HuH-7.5 (cell line): ENCODE measurements around the gene TMEM88.
"Not testable (repeated sequence)": the region's sequence is repeated elsewhere in the genome, so short reads cannot be mapped to it uniquely, and the experiment has no call there.

Source experiments
- DNase-seq: peaks from one replicate; pipeline ENCODE4 v3.0.0; 2011; ENCODE audit warnings: low spot score

The TMEM88 gene

DNA sequence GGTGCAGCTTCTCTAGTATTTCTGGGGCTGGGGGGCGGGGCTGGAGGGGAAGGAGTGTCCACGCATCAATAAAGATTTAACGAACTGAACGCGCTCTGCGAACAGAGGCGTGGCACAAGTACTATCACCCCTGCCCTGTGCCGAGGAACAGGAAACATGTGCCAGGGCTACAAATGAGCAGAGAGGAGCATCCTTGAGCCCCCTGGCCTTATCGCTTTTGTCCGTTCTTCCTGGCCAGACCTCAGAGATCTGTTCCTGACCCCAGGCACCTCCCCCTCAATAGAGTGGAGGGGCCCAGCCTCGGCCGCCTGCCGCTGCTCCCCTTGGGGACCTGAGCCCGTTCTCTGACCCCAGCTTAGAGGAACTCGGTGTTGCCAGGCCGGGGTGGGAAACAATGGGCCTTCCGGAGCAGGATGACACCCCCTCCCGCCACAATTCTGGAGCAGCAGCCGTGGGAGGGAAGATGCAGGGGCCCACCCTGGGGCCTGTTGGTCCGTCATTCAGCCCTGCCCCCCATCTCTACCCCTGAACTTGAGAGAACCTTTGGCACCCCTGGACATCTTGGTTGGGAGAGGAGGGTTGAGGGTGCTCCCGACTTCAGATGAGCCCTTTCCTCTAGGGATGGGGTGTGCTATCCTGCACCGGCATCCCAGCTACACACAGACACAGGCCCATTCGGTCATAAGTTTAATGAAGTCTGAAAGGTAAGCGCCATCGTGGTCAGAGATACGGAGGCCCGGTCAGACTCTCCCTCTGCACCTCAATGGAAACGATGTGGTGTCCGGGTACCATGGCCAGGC, 1.3 kb downstream of the TMEM88 start:
- no peak for DNase-seq

DNA sequence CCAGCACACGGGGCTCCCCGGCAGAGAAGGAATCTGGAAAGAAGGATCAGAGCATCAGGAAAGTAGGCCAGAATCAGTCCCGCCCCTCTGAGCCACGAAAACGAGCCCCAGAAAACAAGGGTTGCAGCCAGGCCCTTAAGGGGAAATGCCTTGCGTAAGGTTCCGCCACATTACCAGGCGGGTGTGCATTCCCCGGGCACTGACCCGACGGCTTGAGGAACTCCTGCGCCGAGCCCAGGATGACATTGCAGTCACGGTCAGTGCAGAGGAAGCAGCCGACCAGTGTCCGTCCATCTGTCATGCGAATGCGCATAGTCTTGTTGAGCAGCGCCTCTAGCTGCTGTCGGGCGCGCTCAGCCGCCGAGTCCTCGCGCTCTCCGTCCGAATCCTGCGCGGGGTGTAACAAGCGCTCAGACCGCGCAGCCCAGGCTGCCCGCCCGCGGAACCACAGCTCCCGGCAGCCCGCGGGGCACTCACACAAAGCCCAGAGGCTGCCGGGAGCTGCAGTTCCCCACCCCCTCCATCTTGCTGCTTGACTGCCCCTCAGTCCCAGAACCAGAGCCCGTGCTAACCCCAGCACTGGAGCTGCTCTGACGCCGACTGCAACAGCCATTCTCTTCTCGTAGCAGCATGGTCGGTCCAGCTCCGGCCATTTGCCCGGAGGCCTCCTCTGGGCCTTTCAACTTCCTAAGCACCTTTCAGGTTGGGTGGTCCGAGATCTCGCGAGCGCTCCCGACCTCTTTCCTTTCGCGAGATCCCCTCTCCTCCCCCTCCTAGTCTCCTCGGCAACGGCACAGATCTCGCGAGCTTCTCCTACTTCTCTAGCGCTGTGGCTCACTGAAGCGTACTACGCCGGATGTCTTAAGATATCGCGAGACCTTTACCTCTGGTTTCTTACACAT, 2.2 kb downstream of the TMEM88 start, which contains the start of gene NAA38:
TSS of gene NAA38 (minus strand) at position 749 of the 902 bp plus-strand sequence. CDS start at position 653, 96 bp downstream.
- peak; percentile 84 for DNase-seq

DNA sequence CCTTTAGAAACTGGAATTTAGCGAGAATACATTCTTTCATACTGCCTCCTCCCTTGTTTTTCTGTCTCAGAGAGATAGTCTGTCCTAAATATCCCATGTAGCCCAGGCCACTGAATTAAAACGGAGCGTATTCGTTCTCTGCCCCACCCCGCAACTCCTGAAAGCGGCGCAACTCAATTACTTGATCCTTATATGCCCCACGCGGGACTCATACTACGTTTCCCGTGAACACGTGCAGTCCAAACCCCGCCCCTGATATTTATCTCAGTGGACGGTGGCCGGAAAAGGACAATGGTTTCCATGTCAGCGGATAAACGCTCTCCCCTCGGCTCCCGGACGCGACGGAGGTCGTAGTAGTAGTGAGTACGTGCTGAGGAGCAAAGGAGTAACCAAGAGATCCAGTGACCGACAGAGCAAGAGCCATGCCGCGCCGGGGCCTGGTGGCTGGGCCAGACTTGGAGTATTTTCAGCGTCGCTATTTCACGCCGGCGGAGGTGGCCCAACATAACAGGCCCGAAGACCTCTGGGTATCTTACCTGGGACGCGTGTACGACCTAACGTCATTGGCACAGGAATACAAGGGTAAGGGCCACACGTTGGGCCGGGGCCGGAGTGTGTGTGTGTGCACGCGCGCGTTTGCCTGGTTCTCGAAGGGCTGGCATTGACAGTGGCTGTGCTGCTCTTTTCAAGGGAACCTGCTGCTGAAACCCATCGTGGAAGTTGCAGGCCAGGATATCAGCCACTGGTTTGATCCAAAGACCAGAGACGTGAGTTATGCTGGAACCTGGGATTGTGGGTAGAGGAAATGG, 3.1 kb downstream of the TMEM88 start, which contains the start of gene CYB5D1:
TSS of gene CYB5D1 (plus strand) at position 291 of the 809 bp plus-strand sequence. CDS start at position 423, 132 bp downstream.
- DNase-seq: peak; percentile 48

DNA sequence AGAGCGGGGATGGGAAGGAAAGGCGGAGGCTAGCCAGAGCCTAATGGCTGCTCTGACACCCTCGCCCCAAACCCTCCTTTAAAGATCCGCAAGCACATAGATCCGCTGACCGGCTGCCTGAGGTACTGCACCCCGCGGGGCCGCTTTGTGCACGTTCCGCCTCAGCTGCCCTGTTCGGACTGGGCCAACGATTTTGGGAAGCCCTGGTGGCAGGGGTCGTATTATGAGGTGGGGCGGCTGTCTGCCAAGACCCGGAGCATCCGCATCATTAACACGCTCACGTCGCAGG, 3.6 kb downstream of the TMEM88 start:
- no peak for DNase-seq

DNA sequence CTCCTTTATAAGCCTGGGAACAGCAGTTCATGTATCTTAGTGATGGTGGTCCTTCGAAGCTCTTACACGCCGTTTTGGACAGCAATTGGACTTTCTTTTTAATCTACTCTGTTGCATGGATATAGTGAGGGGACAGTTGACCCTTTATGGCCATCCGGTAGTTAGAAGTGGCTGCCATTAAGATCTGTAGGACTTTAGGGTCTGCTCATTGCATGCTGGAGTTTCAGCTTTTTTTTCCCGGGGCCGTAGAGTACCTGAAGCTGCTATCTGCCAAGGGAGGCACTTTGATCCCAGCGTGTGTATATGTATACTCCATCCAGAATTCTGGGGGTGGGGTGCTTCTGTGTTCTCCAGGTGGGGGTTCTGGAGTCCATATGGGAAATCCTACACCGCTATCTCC, 4.2 kb downstream of the TMEM88 start:
- no peak for DNase-seq

GRCh38 chr17:7862692-7863437, 8.0 kb downstream of the TMEM88 start:
- no peak for DNase-seq

DNA sequence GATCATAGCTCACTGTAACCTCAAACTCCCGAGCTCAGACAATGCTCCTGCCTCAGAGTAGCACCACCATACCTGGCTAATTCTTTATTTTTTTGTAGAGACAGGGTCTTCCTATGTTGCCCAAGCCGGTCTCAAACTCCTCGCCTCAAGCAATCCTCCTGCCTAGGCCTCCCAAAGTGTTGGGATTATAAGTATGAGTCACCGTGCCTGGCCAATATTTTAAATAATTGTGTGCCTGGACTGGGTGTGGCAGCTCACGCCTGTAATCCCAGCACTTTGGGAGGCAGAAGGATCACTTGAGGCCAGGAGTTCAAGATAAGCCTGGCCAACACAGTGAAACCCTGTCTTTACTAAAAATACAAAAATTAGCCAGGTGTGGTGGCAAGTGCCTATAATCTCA, 9.5 kb downstream of the TMEM88 start:
- not testable (repeated sequence) for DNase-seq

GRCh38 chr17:7864995-7865650, 10.3 kb downstream of the TMEM88 start:
- DNase-seq: no peak

GRCh38 chr17:7867881-7868329, 13.0 kb downstream of the TMEM88 start:
- DNase-seq: no peak

- no peak for DNase-seq
These were observed 18.2 kb downstream of the TMEM88 start for GRCh38 chr17:7873051-7873450.

GRCh38 chr17:7875804-7876370, 21.0 kb downstream of the TMEM88 start:
- no peak for DNase-seq

- no peak for DNase-seq
These were observed 23.4 kb downstream of the TMEM88 start for GRCh38 chr17:7878234-7878633.

DNA sequence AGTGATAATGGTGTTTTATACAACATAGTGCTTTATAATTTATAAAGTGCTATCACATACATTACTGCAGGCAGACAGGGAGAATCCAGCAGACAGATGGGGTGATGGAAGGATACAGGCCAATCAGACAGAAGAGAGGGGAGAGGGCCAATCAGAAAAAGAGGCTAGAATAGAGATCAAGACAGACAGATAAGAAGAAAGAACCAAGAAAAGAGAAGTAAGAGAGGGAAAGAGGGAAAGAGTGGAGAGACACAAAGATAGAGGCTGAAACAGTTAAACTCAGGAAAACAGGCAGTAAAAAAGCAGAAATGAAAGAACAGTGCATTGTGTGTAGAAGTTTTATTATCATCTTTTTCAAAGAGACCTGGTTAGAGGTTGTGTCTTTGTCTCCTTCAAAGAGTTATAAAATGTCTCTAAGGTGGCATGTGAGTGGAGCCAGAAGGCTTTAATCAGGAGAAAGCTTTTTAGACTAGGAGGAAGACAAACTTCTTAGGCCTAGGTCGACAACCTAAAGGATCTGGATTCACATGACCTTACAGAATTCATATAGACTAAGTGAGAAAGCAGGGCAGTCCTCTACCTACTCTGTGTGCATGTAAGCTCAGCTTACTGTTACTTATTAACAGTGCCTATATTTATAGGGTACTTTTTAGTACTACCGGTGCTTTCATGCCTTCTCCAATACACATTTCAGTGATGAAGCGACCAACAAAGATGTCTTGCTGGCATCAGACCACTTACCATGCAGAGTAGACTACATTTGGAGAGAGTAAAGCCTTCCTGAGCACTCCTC, 25.4 kb downstream of the TMEM88 start:
- DNase-seq: no peak

DNA sequence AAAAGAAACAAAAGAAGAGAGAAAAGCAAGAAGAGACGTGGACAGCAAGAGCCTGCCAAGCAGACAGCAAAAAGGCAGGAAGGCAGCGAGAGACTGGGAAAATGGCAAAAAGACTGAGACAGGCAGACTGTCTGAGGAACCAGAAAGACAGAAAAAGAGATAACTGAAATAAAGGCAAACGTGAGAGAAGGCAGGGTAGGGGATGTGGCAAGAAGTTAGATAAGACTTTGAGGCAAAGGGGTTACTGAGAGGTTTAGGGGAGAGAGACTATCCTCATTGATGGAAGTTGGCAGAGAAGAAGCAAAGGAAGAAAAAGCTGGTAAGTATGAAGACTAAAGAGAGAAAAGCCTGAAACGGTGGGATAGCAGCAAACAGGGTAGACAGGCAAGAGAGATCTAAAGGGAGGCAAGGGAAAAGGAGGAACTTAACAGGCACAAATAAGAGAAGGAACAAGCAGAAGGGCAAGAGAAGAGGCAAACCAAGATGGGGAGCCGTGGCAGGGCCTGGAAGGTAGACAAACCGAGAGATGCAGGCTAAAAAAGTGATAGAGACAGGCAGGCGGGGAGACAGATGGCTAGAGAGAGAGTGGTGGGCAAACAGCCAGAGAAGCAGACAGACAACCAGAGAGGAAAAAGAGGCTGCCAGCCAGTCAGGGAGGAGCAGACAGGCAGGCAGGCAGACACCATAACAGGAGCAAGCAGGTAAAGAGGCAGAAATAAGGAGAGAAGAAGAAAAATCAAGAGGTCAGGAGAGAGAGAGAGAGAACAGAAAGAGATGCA, 26.6 kb downstream of the TMEM88 start:
- DNase-seq: no peak

- no peak for DNase-seq
These were observed 27.2 kb downstream of the TMEM88 start for GRCh38 chr17:7882068-7882467.

DNA sequence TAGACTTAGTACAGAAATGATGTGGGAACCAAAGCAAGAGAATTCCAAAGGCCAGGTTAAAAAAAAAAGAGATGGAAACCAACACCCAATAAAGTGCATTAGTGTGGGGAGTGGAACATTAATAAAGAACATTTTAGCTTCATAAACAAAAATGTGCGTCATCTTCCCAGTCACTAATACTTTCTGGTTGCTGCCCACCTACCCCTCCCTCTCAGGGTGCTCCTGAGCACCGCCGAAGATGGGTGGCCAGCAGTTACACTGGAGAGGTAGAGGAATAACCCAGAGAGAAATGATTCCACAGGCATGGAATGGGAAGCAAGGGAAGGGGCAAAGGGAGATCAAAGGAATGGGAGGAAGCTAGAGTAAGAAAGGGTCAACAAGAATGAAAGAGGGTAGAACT, 27.8 kb downstream of the TMEM88 start:
- no peak for DNase-seq

DNA sequence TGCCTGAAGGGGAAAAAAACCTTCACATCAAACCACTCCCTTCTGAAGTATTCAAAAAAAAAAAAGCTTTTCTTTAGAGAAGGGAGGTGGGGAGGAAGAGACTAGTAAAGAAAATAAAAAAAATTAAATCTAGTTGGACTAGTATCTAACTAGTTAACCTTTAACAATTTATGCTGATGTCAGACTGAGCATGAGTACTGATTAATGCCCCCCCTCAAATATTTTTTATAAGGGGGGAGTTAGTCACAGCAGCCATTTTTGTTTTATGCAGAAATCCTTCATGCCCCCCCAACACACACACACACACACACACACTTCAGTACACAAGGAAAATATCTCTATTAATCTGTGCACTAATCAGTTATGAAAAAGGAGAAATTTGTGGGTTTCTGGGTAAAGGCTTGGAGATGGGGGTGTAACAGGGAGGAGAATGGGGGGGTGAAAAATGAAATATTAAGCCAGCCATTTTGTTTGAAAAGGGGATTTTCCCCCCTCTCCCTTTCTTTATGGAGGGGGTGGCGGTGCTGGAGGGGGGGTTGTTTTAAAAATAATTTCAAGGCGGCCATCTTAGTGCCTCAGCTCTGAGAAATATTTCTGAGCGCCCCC, 29.0 kb downstream of the TMEM88 start:
- no peak for DNase-seq

DNA sequence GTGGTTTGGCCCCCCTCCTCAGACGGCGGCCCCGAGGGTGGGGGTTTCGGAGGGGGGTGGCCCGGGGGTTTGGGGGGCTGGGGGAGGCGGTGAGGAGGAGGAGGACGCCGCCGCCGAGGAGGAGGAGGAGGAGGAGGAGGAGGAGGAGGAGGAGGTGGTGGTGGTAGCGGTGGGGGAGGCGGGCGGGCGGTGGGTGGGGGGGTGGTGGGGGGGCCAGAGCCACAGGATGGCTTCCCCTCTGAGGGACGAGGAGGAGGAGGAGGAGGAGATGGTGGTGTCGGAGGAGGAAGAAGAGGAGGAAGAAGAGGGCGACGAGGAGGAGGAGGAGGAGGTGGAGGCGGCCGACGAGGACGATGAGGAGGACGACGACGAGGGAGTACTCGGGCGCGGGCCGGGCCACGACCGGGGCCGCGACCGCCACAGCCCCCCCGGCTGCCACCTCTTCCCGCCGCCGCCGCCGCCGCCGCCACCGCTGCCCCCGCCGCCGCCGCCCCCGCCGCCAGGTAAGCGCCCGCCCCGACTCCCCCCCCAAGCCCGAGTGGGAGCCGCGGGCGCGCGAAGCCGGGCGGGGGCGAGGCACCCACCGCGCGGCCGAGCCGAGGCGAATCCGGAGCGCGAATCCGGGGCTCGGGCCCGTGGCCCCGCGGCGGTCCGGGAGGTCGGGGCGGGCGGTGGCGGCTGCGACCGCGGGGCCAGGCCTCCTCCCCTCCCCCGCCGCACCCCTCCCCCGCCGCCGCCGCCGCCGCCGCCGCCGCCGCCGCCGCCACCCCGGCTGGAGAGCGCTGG, 29.9 kb downstream of the TMEM88 start:
- DNase-seq: peak; percentile 39
